ENCODE data around the gene ERFL.

The ERFL gene

DNA sequence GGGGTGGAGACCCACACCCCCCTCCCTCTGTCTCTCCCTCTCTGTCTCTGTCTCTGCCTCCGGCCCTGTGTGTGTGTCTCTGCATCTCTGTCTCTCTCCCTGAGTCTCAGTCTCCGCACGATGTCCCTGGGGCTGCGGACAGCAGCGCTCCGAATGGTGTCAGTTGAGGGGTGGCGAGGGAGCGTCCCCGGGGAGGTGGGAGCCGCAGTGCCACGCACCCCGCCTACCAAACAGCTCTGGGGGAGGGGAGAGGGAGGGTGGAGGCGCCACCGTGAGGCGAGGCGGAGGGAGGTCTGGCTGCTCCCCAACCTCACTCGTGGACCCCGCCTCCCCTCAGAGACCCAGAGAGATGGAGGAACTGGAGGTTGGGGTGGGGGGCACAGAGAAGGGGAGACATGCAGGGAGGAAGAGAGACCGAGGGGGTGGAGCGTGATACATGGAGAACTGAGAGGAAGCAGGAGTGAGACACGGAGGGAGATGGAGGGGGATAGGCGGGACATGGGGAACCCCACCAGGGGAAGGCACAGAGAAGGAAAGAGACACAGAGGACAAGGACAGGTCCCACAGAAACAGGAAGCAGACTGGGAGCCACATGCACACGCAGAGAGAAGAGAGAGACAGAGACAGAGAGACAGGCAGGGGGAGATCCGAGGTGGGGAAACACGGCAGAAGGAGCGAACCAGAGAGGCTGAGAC is 7.2 kb downstream of the ERFL start:
- ChIA-PET CTCF (interaction anchor here (0.8 kb wide), 1 partner anchor 37 kb away, joined by 4 read pairs; no protein-coding TSS in a partner anchor), POLR2A (no interaction called here)
- TF ChIP-seq GLIS1 (tag by site-specific recombination; IDR thresholded peaks at IDR 0.05) = no peak
- no peak for TF ChIP-seq ZNF561 (tag by site-specific recombination; IDR thresholded peaks at IDR 0.05; ENCODE audit: borderline replicate concordance)
- peak; percentile 66; the same call in 1 of the 2 replicates for TF ChIP-seq ZFHX2 (tag by site-specific recombination; conservative IDR thresholded peaks at IDR 0.05)
- TF ChIP-seq ZNF10 (tag by site-specific recombination; IDR thresholded peaks at IDR 0.05) = no peak
- TF ChIP-seq ZNF37A (tag by site-specific recombination; IDR thresholded peaks at IDR 0.05) = no peak
- TF ChIP-seq ZNF624 (tag by site-specific recombination; IDR thresholded peaks at IDR 0.05) = no peak
- TF ChIP-seq GLI2 (tag by site-specific recombination; IDR thresholded peaks at IDR 0.05; ENCODE audit: borderline replicate concordance, low read depth) = no peak
- TF ChIP-seq ZBTB20 (tag by site-specific recombination; IDR thresholded peaks at IDR 0.05) = no peak
- TF ChIP-seq, protein P1, sequence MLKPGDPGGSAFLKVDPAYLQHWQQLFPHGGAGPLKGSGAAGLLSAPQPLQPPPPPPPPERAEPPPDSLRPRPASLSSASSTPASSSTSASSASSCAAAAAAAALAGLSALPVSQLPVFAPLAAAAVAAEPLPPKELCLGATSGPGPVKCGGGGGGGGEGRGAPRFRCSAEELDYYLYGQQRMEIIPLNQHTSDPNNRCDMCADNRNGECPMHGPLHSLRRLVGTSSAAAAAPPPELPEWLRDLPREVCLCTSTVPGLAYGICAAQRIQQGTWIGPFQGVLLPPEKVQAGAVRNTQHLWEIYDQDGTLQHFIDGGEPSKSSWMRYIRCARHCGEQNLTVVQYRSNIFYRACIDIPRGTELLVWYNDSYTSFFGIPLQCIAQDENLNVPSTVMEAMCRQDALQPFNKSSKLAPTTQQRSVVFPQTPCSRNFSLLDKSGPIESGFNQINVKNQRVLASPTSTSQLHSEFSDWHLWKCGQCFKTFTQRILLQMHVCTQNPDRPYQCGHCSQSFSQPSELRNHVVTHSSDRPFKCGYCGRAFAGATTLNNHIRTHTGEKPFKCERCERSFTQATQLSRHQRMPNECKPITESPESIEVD (tag by site-specific recombination; IDR thresholded peaks at IDR 0.05) = no peak
- no peak for TF ChIP-seq ZNF548 (tag by site-specific recombination; IDR thresholded peaks at IDR 0.05)
- TF ChIP-seq ZNF660 (tag by site-specific recombination; IDR thresholded peaks at IDR 0.05) = no peak
- TF ChIP-seq, protein P2, sequence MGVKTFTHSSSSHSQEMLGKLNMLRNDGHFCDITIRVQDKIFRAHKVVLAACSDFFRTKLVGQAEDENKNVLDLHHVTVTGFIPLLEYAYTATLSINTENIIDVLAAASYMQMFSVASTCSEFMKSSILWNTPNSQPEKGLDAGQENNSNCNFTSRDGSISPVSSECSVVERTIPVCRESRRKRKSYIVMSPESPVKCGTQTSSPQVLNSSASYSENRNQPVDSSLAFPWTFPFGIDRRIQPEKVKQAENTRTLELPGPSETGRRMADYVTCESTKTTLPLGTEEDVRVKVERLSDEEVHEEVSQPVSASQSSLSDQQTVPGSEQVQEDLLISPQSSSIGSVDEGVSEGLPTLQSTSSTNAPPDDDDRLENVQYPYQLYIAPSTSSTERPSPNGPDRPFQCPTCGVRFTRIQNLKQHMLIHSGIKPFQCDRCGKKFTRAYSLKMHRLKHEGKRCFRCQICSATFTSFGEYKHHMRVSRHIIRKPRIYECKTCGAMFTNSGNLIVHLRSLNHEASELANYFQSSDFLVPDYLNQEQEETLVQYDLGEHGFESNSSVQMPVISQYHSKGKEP (tag by site-specific recombination; IDR thresholded peaks at IDR 0.05) = no peak
- no peak for TF ChIP-seq ZNF76 (tag by site-specific recombination; IDR thresholded peaks at IDR 0.05; ENCODE audit: borderline replicate concordance, low read depth)
- TF ChIP-seq RBAK (tag by site-specific recombination; IDR thresholded peaks at IDR 0.05) = no peak
- TF ChIP-seq ZNF202 (tag by site-specific recombination; IDR thresholded peaks at IDR 0.05; ENCODE audit: borderline replicate concordance) = no peak
- TF ChIP-seq, protein P3, sequence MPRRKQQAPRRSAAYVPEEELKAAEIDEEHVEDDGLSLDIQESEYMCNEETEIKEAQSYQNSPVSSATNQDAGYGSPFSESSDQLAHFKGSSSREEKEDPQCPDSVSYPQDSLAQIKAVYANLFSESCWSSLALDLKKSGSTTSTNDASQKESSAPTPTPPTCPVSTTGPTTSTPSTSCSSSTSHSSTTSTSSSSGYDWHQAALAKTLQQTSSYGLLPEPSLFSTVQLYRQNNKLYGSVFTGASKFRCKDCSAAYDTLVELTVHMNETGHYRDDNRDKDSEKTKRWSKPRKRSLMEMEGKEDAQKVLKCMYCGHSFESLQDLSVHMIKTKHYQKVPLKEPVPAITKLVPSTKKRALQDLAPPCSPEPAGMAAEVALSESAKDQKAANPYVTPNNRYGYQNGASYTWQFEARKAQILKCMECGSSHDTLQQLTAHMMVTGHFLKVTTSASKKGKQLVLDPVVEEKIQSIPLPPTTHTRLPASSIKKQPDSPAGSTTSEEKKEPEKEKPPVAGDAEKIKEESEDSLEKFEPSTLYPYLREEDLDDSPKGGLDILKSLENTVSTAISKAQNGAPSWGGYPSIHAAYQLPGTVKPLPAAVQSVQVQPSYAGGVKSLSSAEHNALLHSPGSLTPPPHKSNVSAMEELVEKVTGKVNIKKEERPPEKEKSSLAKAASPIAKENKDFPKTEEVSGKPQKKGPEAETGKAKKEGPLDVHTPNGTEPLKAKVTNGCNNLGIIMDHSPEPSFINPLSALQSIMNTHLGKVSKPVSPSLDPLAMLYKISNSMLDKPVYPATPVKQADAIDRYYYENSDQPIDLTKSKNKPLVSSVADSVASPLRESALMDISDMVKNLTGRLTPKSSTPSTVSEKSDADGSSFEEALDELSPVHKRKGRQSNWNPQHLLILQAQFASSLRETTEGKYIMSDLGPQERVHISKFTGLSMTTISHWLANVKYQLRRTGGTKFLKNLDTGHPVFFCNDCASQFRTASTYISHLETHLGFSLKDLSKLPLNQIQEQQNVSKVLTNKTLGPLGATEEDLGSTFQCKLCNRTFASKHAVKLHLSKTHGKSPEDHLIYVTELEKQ (tag by site-specific recombination; IDR thresholded peaks at IDR 0.05; ENCODE audit: borderline replicate concordance) = no peak
- peak; percentile 53 for TF ChIP-seq EGR2 (tag by site-specific recombination; IDR thresholded peaks at IDR 0.05; ENCODE audit: low read depth)
- TF ChIP-seq ZNF664 (tag by site-specific recombination; IDR thresholded peaks at IDR 0.05) = no peak
- 0 out of 2 replicates have a peak, but pooled peaks have one; percentile 5 for TF ChIP-seq YY2 (tag by site-specific recombination; IDR thresholded peaks at IDR 0.05)
- peak; percentile 96 for TF ChIP-seq KLF1 (tag by site-specific recombination; IDR thresholded peaks at IDR 0.05)
- TF ChIP-seq, protein P4, sequence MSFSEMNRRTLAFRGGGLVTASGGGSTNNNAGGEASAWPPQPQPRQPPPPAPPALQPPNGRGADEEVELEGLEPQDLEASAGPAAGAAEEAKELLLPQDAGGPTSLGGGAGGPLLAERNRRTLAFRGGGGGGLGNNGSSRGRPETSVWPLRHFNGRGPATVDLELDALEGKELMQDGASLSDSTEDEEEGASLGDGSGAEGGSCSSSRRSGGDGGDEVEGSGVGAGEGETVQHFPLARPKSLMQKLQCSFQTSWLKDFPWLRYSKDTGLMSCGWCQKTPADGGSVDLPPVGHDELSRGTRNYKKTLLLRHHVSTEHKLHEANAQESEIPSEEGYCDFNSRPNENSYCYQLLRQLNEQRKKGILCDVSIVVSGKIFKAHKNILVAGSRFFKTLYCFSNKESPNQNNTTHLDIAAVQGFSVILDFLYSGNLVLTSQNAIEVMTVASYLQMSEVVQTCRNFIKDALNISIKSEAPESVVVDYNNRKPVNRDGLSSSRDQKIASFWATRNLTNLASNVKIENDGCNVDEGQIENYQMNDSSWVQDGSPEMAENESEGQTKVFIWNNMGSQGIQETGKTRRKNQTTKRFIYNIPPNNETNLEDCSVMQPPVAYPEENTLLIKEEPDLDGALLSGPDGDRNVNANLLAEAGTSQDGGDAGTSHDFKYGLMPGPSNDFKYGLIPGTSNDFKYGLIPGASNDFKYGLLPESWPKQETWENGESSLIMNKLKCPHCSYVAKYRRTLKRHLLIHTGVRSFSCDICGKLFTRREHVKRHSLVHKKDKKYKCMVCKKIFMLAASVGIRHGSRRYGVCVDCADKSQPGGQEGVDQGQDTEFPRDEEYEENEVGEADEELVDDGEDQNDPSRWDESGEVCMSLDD (tag by site-specific recombination; IDR thresholded peaks at IDR 0.05) = peak; percentile 27; the same call in 1 of the 2 replicates
- no peak for TF ChIP-seq ZNF510 (tag by site-specific recombination; IDR thresholded peaks at IDR 0.05; ENCODE audit: insufficient replicate concordance)
- Histone ChIP-seq H3K4me1 (ENCODE audit: control insufficient read depth, insufficient read depth, low read length) (no peaks in the 10 kb centered on the region), H3K36me3 (ENCODE audit: control insufficient read depth in 2 of 2, insufficient read depth in 1 of 2, low read length in 2 of 2) (no peaks in the 10 kb centered on the region), H3K4me3 (ENCODE audit: low read depth, low read length) (no peak overlapping the region), H3K27ac (ENCODE audit: extremely low read depth, low read depth, low read length) (no peak overlapping the region), H3K9me3 (ENCODE audit: control insufficient read depth, insufficient read depth, low read depth, low read length) (no peaks in the 10 kb centered on the region)
